SK-N-SH (cell line): ENCODE results near the gene IGFL1. TPM values are rescaled to one million over a fixed set of nuclear protein-coding genes. Genes with fewer than 3 reads are reported as not detected.

Source experiments
- CTCF ChIA-PET: fragments of 300-600, 350-600 bp; formaldehyde crosslinking; extraction: SDS; loops from one replicate; lab custom pipeline; 2021; lab: Yijun Ruan, JAX
- POLR2A ChIA-PET: fragments of 350-600 bp; sonication (Branson Sonifier 250); formaldehyde crosslinking; extraction: SDS; loops from one replicate; lab custom pipeline; 2020; ENCODE audit warnings: antibody characterized with exemption, inconsistent platforms; lab: Yijun Ruan, JAX
- DNase-seq: peaks from one replicate; pipeline ENCODE4 v3.0.0; 2012
- H2AFZ ChIP-seq: fragments of 200-600 bp; sonication (generic); 2 replicates; pipeline ENCODE4 v1.8.1; 2016; ENCODE audit warnings: antibody characterized with exemption, mild to moderate bottlenecking, low read depth
- H3F3A ChIP-seq: fragments of 200-600 bp; sonication (generic); replicated peaks from 2 replicates; pipeline ENCODE3; 2016; ENCODE audit warnings: antibody characterized with exemption, mild to moderate bottlenecking; ENCODE audit not compliant: insufficient read depth
- H3K27ac ChIP-seq, 2 experiments: fragments of 200-500 bp in 1 of 2; fragments of 200-600 bp in 1 of 2; sonication (Bioruptor generic) in 1 of 2; sonication (generic), shearing (Covaris generic) in 1 of 2; 2 replicates each; pipeline versions ENCODE4 v1.5.1 to v1.6.1; 2014 to 2016; ENCODE audit warnings: low read depth in 2 of 2, inconsistent platforms in 1 of 2, low read length in 1 of 2, mild to moderate bottlenecking in 1 of 2, mixed read lengths in 1 of 2
- H3K27me3 ChIP-seq: fragments of 200-600 bp; sonication (generic), shearing (Covaris generic); 2 replicates; pipeline ENCODE4 v1.6.1; 2016; ENCODE audit warnings: mixed run types; ENCODE audit not compliant: insufficient read depth
- H3K36me3 ChIP-seq, 2 experiments: fragments of 200-500 bp in 1 of 2; fragments of 200-600 bp in 1 of 2; sonication (Bioruptor generic) in 1 of 2; sonication (generic) in 1 of 2; replicated peaks in 1 of 2; 2 replicates each; pipeline versions ENCODE3 to v1.5.1; 2014 to 2016; ENCODE audit warnings: low read length in 1 of 2, mild to moderate bottlenecking in 1 of 2; ENCODE audit not compliant: insufficient read depth in 2 of 2, control insufficient read depth in 1 of 2
- H3K4me1 ChIP-seq, 2 experiments: fragments of 200-500 bp in 1 of 2; fragments of 200-600 bp in 1 of 2; sonication (Bioruptor generic) in 1 of 2; sonication (generic), shearing (Covaris generic) in 1 of 2; 2 replicates each; pipeline versions ENCODE4 v1.5.1 to v1.6.1; 2014 to 2016; ENCODE audit warnings: low read depth in 1 of 2, low read length in 1 of 2, mixed run types in 1 of 2; ENCODE audit not compliant: insufficient read depth in 2 of 2, control insufficient read depth in 1 of 2
- H3K4me2 ChIP-seq: fragments of 200-600 bp; sonication (generic), shearing (Covaris generic); 2 replicates; pipeline ENCODE4 v1.6.1; 2017; ENCODE audit warnings: mixed run types
- H3K4me3 ChIP-seq, 2 experiments: fragments of 200-500 bp in 1 of 2; fragments of 200-600 bp in 1 of 2; sonication (Bioruptor generic) in 1 of 2; sonication (generic), shearing (Covaris generic) in 1 of 2; 2 replicates each; pipeline versions ENCODE4 v1.5.1 to v1.8.1; 2014 to 2016; ENCODE audit warnings: low read depth in 2 of 2, inconsistent platforms in 1 of 2, low read length in 1 of 2, mild to moderate bottlenecking in 1 of 2, mixed read lengths in 1 of 2, moderate library complexity in 1 of 2
- H3K79me2 ChIP-seq: fragments of 200-600 bp; sonication (generic); 2 replicates; pipeline ENCODE4 v1.8.1; 2017; ENCODE audit warnings: mild to moderate bottlenecking; ENCODE audit not compliant: insufficient read depth
- H3K9ac ChIP-seq: fragments of 200-600 bp; sonication (generic); 2 replicates; pipeline ENCODE4 v1.6.1; 2017; ENCODE audit warnings: mixed run types
- H3K9me2 ChIP-seq: fragments of 200-600 bp; sonication (generic); 2 replicates; pipeline ENCODE4 v1.6.1; 2017; ENCODE audit warnings: mixed run types
- H3K9me3 ChIP-seq: fragments of 200-600 bp; sonication (generic); 2 replicates; pipeline ENCODE4 v1.6.1; 2017; ENCODE audit warnings: mixed run types, mild to moderate bottlenecking, moderate library complexity
- H4K20me1 ChIP-seq: fragments of 200-600 bp; sonication (generic); 2 replicates; pipeline ENCODE4 v1.6.1; 2017; ENCODE audit warnings: mild to moderate bottlenecking, mixed run types; ENCODE audit not compliant: insufficient read depth
- FOSL2 ChIP-seq: IDR thresholded peaks from 2 replicates; pipeline ENCODE4 v1.4.0; 2012; ENCODE audit warnings: low read depth, mild to moderate bottlenecking, moderate library complexity, borderline replicate concordance
- MXI1 ChIP-seq: IDR thresholded peaks from 2 replicates; pipeline ENCODE4 v1.6.1; 2012; ENCODE audit warnings: mild to moderate bottlenecking, low read depth, low read length, improper control_type of control experiment
- TAF1 ChIP-seq: IDR thresholded peaks from 2 replicates; pipeline ENCODE4 v1.6.1; 2012; ENCODE audit warnings: low read depth, mild to moderate bottlenecking, low read length, moderate library complexity, borderline replicate concordance
- TCF12 ChIP-seq: IDR thresholded peaks from 2 replicates; pipeline ENCODE4 v1.4.0; 2012
- WGBS: methylation state at CpG from one replicate; pipeline ENCODE4 v1.1.6; 2017; ENCODE audit warnings: low lambda C conversion rate; 5-methylcytosine and 5-hydroxymethylcytosine counted together
- polyA plus RNA-seq, 3 experiments: library from polyadenylated mRNA; depleted of rRNA; stranded (reverse); fragments of >200 nt; gene quantifications; 2 replicates each; pipeline ENCODE4 v1.2.3, GENCODE V29; 2012
- TF ChIP-seq, protein P1 (sequence below): IDR thresholded peaks from 2 replicates; pipeline ENCODE4 v1.6.1; 2012; ENCODE audit warnings: mild to moderate bottlenecking, low read depth, low read length, moderate library complexity
- TF ChIP-seq, protein P2 (sequence below): fragments of 200-600 bp; sonication (generic); IDR thresholded peaks from 2 replicates; pipeline ENCODE4 v1.6.1; 2017; ENCODE audit warnings: antibody characterized with exemption, mild to moderate bottlenecking, moderate library complexity
- TF ChIP-seq, protein P3 (sequence below): fragments of 150-350 bp; IDR thresholded peaks from 2 replicates; pipeline ENCODE4 v1.6.1; 2016; ENCODE audit warnings: mild to moderate bottlenecking, low read depth, low read length
- TF ChIP-seq, protein P4 (sequence below): fragments of 150-350 bp; IDR thresholded peaks from 2 replicates; pipeline ENCODE4 v1.6.1; 2017; ENCODE audit warnings: antibody characterized with exemption, low read length, low read depth, borderline replicate concordance
- TF ChIP-seq, protein P5 (sequence below): IDR thresholded peaks from 2 replicates; pipeline ENCODE4; 2012

IGFL1 gene
- polyA plus RNA-seq, 1 of the 3 experiments (the other 2 are of a cell fraction): not detected

DNA sequence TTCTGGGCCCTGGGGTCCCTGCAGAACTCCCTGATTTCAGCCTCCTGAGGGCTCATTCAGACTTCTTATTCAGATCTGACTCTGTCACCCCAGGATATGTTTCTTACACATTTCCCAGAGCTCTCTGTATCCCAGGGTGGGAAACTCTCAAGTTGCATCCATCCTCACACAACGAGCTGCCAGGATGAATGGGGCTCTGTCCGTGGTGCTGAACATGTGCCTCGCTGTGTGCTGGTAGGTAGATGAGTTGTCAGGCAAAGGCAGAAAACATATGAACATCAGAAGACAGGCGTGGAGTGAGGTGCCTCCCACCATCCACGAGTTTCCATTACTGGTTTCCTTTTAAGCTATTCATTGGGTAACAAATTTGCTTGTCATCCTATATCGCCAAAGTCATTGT is 11.4 kb upstream of the IGFL1 start:
- Histone ChIP-seq H3K27ac (no peak overlapping the region), H3K4me3 (no peak overlapping the region), H3K4me2 (no peak overlapping the region), H3K36me3 (no peaks in the 10 kb centered on the region), H3K27me3 (peaks cover 19% of the 10 kb centered on the region; the same call in 1 of the 2 replicates), H3K79me2 (no peaks in the 10 kb centered on the region), H2AFZ (no peak overlapping the region), H3K9ac (no peak overlapping the region), H3K9me3 (no peaks in the 10 kb centered on the region), H3K4me1 (no peaks in the 10 kb centered on the region), H4K20me1 (0 out of 2 replicates have a peak, but pooled peaks cover 8% of the 10 kb centered on the region), H3K9me2 (no peaks in the 10 kb centered on the region), H3F3A (no peaks in the 10 kb centered on the region)
- ChIA-PET POLR2A (no interaction called here), CTCF (interaction anchor here (0.8 to 1.0 kb wide), 2 partner anchors 32 to 47 kb away, joined by 3 to 5 read pairs; no protein-coding TSS in a partner anchor)
- 19% methylated on average over 6 of the region's 6 CpGs for WGBS
- DNase-seq: no peak
- TF ChIP-seq, protein P1, sequence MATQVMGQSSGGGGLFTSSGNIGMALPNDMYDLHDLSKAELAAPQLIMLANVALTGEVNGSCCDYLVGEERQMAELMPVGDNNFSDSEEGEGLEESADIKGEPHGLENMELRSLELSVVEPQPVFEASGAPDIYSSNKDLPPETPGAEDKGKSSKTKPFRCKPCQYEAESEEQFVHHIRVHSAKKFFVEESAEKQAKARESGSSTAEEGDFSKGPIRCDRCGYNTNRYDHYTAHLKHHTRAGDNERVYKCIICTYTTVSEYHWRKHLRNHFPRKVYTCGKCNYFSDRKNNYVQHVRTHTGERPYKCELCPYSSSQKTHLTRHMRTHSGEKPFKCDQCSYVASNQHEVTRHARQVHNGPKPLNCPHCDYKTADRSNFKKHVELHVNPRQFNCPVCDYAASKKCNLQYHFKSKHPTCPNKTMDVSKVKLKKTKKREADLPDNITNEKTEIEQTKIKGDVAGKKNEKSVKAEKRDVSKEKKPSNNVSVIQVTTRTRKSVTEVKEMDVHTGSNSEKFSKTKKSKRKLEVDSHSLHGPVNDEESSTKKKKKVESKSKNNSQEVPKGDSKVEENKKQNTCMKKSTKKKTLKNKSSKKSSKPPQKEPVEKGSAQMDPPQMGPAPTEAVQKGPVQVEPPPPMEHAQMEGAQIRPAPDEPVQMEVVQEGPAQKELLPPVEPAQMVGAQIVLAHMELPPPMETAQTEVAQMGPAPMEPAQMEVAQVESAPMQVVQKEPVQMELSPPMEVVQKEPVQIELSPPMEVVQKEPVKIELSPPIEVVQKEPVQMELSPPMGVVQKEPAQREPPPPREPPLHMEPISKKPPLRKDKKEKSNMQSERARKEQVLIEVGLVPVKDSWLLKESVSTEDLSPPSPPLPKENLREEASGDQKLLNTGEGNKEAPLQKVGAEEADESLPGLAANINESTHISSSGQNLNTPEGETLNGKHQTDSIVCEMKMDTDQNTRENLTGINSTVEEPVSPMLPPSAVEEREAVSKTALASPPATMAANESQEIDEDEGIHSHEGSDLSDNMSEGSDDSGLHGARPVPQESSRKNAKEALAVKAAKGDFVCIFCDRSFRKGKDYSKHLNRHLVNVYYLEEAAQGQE: peak; percentile 98
- TF ChIP-seq TCF12: no peak

DNA sequence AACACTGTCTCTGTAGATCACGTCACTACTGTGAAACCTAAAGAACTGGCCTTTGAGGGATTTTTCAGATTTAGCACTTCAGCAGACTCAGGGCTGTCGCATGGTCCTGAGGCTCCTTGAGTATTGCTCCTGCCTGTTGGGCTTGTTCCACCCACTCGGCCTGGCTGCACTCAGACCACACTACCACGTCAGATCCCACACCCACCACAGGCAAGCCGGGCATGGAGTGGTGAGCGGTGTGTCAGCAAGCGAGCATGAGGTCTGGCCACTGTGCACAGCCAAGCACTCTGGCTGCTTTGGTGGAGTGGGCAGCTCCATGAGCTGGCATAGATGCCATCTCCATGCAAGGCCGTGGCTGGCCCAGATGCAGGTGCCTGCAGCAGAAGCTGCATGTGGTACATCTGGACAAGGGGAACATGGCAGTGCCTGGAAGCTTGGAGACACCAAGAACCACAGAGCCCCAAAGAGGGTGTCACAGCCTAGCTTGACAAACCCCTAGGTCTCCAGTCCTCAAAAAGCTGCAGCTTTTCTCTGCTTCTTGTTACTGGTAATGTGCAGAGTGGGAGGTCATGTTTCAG is 9.4 kb upstream of the IGFL1 start:
- Histone ChIP-seq H3K27me3 (peaks cover 22% of the 10 kb centered on the region; the same call in 1 of the 2 replicates), H3K4me3 (no peak overlapping the region), H3F3A (no peaks in the 10 kb centered on the region), H3K9me2 (no peaks in the 10 kb centered on the region), H3K27ac (no peak overlapping the region), H3K4me2 (no peak overlapping the region), H4K20me1 (0 out of 2 replicates have a peak, but pooled peaks cover 8% of the 10 kb centered on the region), H3K9me3 (no peaks in the 10 kb centered on the region), H3K79me2 (no peaks in the 10 kb centered on the region), H2AFZ (no peak overlapping the region), H3K9ac (no peak overlapping the region), H3K36me3 (no peaks in the 10 kb centered on the region), H3K4me1 (no peaks in the 10 kb centered on the region)
- 36% methylated on average over 3 of the region's 8 CpGs for WGBS
- POLR2A ChIA-PET: no interaction called here
- CTCF ChIA-PET: interaction anchor here (1.3 kb wide), 1 partner anchor 192 kb away, joined by 4 read pairs; no protein-coding TSS in a partner anchor
- no peak for TF ChIP-seq FOSL2
- TF ChIP-seq, protein P2, sequence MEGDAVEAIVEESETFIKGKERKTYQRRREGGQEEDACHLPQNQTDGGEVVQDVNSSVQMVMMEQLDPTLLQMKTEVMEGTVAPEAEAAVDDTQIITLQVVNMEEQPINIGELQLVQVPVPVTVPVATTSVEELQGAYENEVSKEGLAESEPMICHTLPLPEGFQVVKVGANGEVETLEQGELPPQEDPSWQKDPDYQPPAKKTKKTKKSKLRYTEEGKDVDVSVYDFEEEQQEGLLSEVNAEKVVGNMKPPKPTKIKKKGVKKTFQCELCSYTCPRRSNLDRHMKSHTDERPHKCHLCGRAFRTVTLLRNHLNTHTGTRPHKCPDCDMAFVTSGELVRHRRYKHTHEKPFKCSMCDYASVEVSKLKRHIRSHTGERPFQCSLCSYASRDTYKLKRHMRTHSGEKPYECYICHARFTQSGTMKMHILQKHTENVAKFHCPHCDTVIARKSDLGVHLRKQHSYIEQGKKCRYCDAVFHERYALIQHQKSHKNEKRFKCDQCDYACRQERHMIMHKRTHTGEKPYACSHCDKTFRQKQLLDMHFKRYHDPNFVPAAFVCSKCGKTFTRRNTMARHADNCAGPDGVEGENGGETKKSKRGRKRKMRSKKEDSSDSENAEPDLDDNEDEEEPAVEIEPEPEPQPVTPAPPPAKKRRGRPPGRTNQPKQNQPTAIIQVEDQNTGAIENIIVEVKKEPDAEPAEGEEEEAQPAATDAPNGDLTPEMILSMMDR: no peak
- TF ChIP-seq, protein P3, sequence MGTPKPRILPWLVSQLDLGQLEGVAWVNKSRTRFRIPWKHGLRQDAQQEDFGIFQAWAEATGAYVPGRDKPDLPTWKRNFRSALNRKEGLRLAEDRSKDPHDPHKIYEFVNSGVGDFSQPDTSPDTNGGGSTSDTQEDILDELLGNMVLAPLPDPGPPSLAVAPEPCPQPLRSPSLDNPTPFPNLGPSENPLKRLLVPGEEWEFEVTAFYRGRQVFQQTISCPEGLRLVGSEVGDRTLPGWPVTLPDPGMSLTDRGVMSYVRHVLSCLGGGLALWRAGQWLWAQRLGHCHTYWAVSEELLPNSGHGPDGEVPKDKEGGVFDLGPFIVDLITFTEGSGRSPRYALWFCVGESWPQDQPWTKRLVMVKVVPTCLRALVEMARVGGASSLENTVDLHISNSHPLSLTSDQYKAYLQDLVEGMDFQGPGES: no peak
- TF ChIP-seq, protein P4, sequence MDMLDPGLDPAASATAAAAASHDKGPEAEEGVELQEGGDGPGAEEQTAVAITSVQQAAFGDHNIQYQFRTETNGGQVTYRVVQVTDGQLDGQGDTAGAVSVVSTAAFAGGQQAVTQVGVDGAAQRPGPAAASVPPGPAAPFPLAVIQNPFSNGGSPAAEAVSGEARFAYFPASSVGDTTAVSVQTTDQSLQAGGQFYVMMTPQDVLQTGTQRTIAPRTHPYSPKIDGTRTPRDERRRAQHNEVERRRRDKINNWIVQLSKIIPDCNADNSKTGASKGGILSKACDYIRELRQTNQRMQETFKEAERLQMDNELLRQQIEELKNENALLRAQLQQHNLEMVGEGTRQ: no peak
- no peak for TF ChIP-seq TAF1
- TF ChIP-seq, protein P5, sequence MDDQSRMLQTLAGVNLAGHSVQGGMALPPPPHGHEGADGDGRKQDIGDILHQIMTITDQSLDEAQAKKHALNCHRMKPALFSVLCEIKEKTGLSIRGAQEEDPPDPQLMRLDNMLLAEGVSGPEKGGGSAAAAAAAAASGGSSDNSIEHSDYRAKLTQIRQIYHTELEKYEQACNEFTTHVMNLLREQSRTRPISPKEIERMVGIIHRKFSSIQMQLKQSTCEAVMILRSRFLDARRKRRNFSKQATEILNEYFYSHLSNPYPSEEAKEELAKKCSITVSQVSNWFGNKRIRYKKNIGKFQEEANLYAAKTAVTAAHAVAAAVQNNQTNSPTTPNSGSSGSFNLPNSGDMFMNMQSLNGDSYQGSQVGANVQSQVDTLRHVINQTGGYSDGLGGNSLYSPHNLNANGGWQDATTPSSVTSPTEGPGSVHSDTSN: no peak
- no peak for TF ChIP-seq MXI1
- no peak for DNase-seq
